Activated CD4-positive, alpha-beta T cell treated with anti-CD3 and anti-CD28 coated beads, Interleukin-2, amount 10 ng/mL, durations not matched to agents 7 days and 5 days (primary cell): ENCODE measurements around the gene INPP5D. TPM values are rescaled to one million over a fixed set of nuclear protein-coding genes. Genes with fewer than 3 reads are reported as not detected.
A peak's percentile ranks its signal among the peaks of the same experiment; 100 is the strongest.
"Not testable (repeated sequence)": the region's sequence is repeated elsewhere in the genome, so short reads cannot be mapped to it uniquely, and the experiment has no call there.

Source experiments
- CTCF ChIA-PET: fragments of 350-600 bp; sonication (Branson Sonifier 250); formaldehyde crosslinking; loops from one replicate; lab custom pipeline; 2021; ENCODE audit warnings: antibody characterized with exemption; lab: Charles Lee
- POLR2A ChIA-PET: fragments of 350-600 bp; sonication (Branson Sonifier 250); formaldehyde crosslinking; loops from one replicate; lab custom pipeline; 2021; ENCODE audit warnings: antibody characterized with exemption; lab: Charles Lee
- DNase-seq: peaks from one replicate; pipeline ENCODE4 v3.0.0-alpha.2; 2020
- H3K27ac Mint-ChIP-seq: one replicate; pipeline ENCODE4 v1.8.0; 2021; ENCODE audit warnings: mild to moderate bottlenecking, moderate library complexity, mixed read lengths
- H3K27me3 Mint-ChIP-seq: one replicate; pipeline ENCODE4 v1.8.0; 2021; ENCODE audit warnings: mixed read lengths
- H3K36me3 Mint-ChIP-seq: one replicate; pipeline ENCODE4 v1.8.0; 2021; ENCODE audit warnings: low read depth, mixed read lengths
- H3K4me1 Mint-ChIP-seq: one replicate; pipeline ENCODE4 v1.8.0; 2021; ENCODE audit warnings: mixed read lengths
- H3K4me3 Mint-ChIP-seq: one replicate; pipeline ENCODE4 v1.8.0; 2021; ENCODE audit warnings: mild to moderate bottlenecking, moderate library complexity, mixed read lengths
- H3K9me3 Mint-ChIP-seq: one replicate; pipeline ENCODE4 v1.8.0; 2021; ENCODE audit warnings: mixed read lengths
- total RNA-seq, 2 experiments: library from RNA; stranded (reverse); gene quantifications; one replicate each; pipeline ENCODE4 v1.2.3, GENCODE V29; 2021

The INPP5D gene
- total RNA-seq, 2 experiments from 2014 or later = 121 to 138 TPM

DNA sequence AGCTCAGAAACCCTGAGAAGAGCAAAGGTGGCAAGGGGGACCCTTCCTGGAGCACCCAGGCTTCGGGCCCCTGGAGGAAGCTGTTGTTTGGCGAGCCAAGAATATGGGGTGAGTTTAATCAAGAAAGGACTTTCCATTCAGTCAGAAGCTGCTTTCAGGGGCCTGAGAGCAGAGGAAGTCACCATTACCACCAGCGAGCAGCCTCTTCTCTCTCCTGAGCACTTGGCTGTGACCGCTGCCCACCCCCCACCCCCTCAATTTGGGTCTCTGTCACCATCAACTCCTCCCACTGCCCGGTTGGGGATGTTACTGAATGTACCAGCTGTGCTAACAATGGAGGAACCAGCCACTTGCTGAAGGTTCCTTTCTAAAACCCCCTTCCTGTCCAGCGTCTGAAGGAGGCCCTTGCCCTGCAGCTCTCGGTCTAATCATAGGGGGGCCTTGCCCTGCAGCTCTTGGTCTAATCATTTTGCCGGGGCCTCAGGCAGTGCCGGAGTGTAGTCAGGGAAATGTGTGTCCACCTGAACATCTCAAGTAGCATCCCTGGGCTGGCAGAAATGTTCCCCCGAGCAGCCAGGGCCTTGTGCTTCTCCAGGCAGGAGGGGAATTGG lies 943 bp downstream of the INPP5D start:
- DNase-seq = no peak
- no peaks in the 10 kb centered on the region for H3K9me3 Mint-ChIP-seq
- H3K27me3 Mint-ChIP-seq = no peaks in the 10 kb centered on the region
- peaks cover 46% of the 10 kb centered on the region for H3K4me1 Mint-ChIP-seq
- H3K36me3 Mint-ChIP-seq = peaks cover 47% of the 10 kb centered on the region
- peak overlapping the region; percentile 96 for H3K4me3 Mint-ChIP-seq
- peak overlapping the region; percentile 98 for H3K27ac Mint-ChIP-seq
- POLR2A ChIA-PET = interaction anchor here (0.6 to 2.3 kb wide), 7 partner anchors 15 to 193 kb away, joined by 3 to 19 read pairs (median 4); no protein-coding TSS in a partner anchor
- CTCF ChIA-PET = interaction anchor here (0.9 to 6.4 kb wide), 16 partner anchors 9 to 348 kb away, joined by 3 to 57 read pairs (median 5); partner anchors contain the start of genes ATG16L1 and NEU2

DNA sequence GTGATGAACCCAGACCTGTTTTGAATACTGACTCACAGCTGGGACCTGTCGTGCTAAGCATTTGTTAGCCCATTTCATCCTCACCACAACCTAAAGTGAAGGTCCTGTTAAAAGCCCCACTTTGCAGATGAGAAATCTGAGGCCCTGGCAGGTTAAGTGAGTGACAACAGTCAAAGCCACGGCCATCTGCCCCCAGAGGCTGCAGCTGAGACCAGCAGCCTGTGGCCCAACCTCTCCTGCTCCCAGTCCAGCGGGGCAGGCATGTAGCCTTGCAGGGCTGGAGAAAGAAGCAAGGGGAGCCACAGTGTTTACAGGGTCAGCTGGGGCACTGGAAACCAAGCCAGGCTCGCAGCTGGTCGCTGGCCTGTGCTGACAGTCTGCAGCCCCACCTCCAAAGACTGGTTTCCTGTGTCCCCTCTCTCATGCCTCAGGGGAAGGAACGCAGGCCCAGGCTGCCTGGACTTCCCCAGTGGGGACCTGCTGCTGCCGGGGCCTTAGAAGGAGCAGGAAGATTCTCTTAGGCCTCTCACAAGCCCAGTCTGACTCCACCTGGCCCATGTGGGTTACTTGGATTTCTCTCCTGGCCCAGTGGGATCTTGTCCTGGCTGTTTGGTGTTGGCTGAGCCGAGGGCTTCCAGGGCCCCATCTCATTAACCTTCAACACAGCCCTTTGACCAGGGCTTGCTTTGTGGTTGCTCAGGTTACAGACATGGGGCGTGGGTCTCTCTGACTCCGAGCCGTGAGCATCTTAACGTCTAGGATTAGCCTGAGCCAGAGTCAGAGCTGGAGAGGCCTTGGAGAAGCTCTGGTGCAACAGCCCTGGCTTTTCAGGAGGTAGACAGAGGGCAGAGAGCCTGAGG lies 1.7 kb downstream of the INPP5D start:
- Mint-ChIP-seq H3K4me3 (peak overlapping the region; percentile 96), H3K4me1 (peaks cover 53% of the 10 kb centered on the region), H3K36me3 (peaks cover 55% of the 10 kb centered on the region), H3K27ac (peak overlapping the region; percentile 98), H3K9me3 (no peaks in the 10 kb centered on the region), H3K27me3 (no peaks in the 10 kb centered on the region)
- ChIA-PET CTCF (interaction anchor here (1.1 to 6.4 kb wide), 11 partner anchors 9 to 245 kb away, joined by 3 to 57 read pairs (median 5); partner anchors contain the start of genes ATG16L1 and NEU2), POLR2A (interaction anchor here (2.1 to 2.3 kb wide), 2 partner anchors 14 to 20 kb away, joined by 10 to 19 read pairs; no protein-coding TSS in a partner anchor)
- peak; percentile 37 for DNase-seq

DNA sequence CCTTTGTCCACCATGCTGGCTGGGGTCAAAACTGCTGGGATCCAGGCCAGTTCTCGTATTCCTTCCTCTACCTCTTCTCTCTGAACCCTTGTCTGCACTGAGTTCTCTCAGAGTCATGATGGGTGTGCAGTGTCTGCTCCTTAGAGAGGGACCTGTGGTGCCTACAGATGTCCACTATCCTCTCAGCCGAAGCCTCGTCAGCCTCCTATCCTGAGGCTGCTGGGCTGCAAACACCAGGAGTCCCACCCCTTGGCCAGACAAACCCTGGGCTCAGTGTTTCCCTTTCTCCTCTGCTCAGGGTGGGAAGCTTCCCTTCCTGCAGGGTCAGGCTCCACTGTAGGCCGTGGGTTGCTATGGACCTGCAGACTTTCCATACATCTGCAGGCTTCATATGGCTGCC lies 2.3 kb downstream of the INPP5D start:
- Mint-ChIP-seq H3K4me3 (peak overlapping the region; percentile 96), H3K36me3 (peaks cover 61% of the 10 kb centered on the region), H3K27ac (peak overlapping the region; percentile 98), H3K4me1 (peaks cover 59% of the 10 kb centered on the region), H3K9me3 (no peaks in the 10 kb centered on the region), H3K27me3 (no peaks in the 10 kb centered on the region)
- no peak for DNase-seq
- ChIA-PET POLR2A (no interaction called here), CTCF (interaction anchor here (1.4 to 6.4 kb wide), 4 partner anchors 8 to 42 kb away, joined by 5 to 57 read pairs (median 9); partner anchors contain the start of gene NEU2)

DNA sequence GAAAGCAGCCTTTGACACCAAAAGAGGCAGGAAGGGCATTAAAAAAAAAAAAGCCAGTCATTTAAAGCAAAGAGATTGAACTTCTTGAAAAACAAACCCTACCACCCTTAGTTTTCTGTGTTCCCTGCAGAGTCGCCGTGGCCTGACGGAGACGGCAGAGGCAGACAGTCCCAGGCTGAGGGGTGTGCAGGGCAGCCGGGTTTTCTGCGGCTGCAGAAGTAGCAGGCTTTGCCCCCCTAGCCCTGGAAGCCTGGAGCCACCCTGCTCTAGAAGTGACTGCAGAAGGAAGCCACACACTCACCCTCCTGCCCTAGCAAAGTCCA lies 2.8 kb downstream of the INPP5D start:
- H3K36me3 Mint-ChIP-seq = peaks cover 64% of the 10 kb centered on the region
- ChIA-PET POLR2A (no interaction called here), CTCF (interaction anchor here (1.9 kb wide), 1 partner anchor 30 kb away, joined by 5 read pairs; the partner anchor contains the start of gene NEU2)
- peak overlapping the region; percentile 98 for H3K27ac Mint-ChIP-seq
- no peaks in the 10 kb centered on the region for H3K9me3 Mint-ChIP-seq
- H3K27me3 Mint-ChIP-seq = no peaks in the 10 kb centered on the region
- no peak for DNase-seq
- H3K4me1 Mint-ChIP-seq = peaks cover 62% of the 10 kb centered on the region
- H3K4me3 Mint-ChIP-seq = peak overlapping the region; percentile 96

DNA sequence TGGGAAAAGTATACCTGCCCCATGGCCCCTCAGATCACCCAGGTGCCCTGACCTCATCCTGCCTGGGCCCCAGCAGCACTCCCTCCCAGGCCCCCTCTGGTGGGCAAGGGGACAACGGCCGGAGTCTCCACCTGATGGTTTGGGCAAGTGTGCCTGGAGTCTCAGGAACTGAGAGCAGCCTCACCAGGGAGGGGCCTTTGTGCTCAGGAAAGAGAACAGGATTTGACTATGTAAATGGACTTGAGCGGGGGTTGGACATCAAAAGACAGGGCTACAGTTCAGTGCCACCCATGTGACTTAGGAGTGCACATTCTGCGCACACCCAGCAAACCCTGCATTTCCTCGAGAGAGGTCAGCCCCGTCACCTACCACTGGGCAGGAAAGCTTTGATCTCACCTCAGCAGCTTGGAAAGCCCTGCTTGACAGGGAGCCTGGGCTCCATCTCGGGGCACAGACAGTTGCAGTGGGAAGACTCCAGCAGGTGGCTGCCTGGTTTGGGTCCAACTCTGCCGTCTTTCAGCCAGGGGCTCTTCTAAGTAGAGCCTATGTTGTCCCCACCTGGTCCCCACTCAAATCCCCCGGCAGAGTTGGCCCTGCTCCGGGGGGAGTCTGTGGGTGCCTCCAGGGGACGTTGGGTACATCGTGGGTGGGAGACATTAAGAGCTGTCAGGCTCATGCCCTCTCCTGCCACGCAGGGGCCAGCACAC lies 3.3 kb downstream of the INPP5D start:
- Mint-ChIP-seq H3K9me3 (no peaks in the 10 kb centered on the region), H3K27me3 (no peaks in the 10 kb centered on the region), H3K4me3 (peak overlapping the region; percentile 96), H3K27ac (peak overlapping the region; percentile 98), H3K4me1 (peaks cover 60% of the 10 kb centered on the region), H3K36me3 (peaks cover 65% of the 10 kb centered on the region)
- peak; percentile 26 for DNase-seq
- ChIA-PET CTCF (interaction anchor here (1.4 kb wide), 1 partner anchor 17 kb away, joined by 3 read pairs; no protein-coding TSS in a partner anchor), POLR2A (no interaction called here)

DNA sequence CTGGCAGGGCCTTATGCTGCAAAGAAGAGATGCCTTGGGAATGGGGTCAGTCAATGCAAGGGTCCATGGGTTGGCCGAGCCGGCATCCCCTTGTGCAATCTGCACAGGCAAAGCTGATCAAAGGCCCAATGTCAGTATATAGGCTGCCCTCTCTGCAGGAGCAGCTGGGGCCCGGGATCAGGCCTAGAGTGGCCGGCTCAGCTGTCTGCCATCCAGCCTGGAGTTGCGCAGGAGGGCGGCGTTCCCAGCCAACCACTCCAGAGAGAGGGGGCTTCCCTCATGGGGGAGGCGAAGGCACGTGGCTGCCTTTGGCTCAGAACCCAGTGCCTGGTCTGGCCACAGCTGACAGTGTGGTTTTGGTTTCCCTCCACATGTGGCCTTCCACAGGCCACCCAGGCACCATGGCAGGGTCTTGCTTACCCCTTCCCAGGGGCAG lies 3.9 kb downstream of the INPP5D start:
- Mint-ChIP-seq H3K4me3 (peak overlapping the region; percentile 96), H3K27ac (no peak overlapping the region), H3K36me3 (peaks cover 70% of the 10 kb centered on the region), H3K9me3 (no peaks in the 10 kb centered on the region), H3K4me1 (peaks cover 61% of the 10 kb centered on the region), H3K27me3 (no peaks in the 10 kb centered on the region)
- ChIA-PET CTCF (interaction anchor here (1.4 to 1.6 kb wide), 2 partner anchors 12 to 17 kb away, joined by 3 to 5 read pairs; no protein-coding TSS in a partner anchor), POLR2A (no interaction called here)
- no peak for DNase-seq

DNA sequence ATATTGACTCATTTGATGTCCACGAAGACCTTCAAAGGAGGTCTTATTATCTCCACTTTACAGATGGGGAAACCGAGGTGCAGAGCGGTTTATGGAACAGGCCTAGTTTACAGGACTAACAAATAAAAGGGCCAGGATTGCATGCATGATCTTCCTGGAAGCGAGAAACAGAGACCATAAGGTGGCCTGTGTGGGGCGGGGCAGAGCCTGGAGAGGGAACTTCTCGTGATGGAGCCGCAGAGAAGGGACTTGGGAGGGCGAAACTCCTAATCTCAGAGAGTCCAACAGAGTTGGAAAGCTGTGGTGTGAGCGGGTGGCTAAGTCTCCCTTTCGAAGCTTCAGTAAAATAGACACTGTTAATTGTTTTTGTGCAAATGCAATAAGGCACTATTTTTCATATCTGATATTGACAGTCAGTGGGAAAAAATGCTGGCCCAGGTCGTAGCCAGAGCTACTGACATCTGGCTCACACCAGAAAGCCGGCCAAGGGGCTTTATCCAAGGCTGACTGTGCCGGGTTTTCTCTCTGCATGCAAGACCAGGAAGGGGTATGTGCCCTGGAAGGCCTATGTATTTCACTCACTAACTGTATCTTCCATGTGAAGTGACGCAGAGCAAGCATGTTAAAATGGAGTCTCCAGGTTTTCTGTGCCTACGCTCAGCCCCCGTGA lies 4.5 kb downstream of the INPP5D start:
- H3K36me3 Mint-ChIP-seq = peaks cover 75% of the 10 kb centered on the region

DNA sequence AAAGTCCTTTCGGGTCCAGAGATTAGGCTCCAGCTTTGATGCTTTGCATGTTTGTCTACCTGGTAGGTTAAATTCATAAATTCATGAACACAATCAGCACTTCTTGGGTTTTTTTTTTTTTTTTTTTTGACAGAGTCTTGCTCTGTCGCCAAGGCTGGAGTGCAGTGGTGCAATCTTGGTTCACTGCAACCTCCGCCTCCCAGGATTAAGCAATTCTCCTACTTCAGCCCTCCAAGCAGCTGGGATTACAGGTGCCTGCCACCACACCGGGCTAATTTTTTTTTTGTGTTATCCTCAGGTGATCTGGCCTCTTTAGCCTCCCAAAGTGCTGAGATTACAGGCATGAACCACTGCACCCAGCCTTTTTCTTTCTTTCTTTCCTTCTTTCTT lies 5.1 kb downstream of the INPP5D start:
- H3K27ac Mint-ChIP-seq = not testable (repeated sequence)

More for the DNA sequence above, 4.5 kb downstream of the INPP5D start:
- Mint-ChIP-seq H3K27ac (no peak overlapping the region), H3K9me3 (no peaks in the 10 kb centered on the region), H3K4me3 (peak overlapping the region; percentile 22), H3K27me3 (no peaks in the 10 kb centered on the region), H3K4me1 (peaks cover 65% of the 10 kb centered on the region)
- ChIA-PET POLR2A (no interaction called here), CTCF (interaction anchor here (0.6 to 1.6 kb wide), 3 partner anchors 11 to 152 kb away, joined by 3 to 5 read pairs (median 3); no protein-coding TSS in a partner anchor)
- no peak for DNase-seq

DNA sequence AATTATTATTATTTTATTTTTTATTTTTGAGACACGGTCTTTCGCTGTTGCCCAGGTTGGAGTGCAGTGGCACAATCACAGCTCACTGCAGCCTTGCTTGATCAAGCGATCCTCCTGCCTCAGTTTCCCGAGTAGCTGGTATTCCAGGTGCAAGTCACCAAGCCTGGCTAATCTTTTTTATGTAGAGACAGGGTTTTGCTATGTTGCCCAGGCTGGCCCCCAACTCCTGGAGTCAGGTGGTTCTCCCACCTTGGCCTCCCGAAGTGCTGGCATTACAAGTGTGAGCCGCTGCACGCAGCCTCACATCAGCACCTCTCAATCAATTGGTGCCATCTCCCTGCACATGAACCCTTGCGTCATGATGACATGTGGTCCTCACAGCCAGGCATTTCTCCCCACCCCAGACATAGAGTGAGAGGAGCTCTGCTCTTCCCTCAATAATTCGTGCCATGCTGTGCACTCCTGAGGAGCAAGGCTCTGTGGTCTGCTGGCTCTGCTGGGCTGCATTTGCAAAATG lies 5.9 kb downstream of the INPP5D start:
- ChIA-PET CTCF (interaction anchor here (1.2 kb wide), 1 partner anchor 16 kb away, joined by 4 read pairs; no protein-coding TSS in a partner anchor), POLR2A (no interaction called here)
- Mint-ChIP-seq H3K27me3 (no peaks in the 10 kb centered on the region), H3K27ac (no peak overlapping the region), H3K4me3 (no peak overlapping the region), H3K36me3 (peaks cover 82% of the 10 kb centered on the region), H3K9me3 (no peaks in the 10 kb centered on the region), H3K4me1 (peaks cover 67% of the 10 kb centered on the region)
- DNase-seq = no peak

More for the DNA sequence above, 5.1 kb downstream of the INPP5D start:
- POLR2A ChIA-PET, H3K9me3 Mint-ChIP-seq, H3K4me3 Mint-ChIP-seq, DNase-seq, H3K27me3 Mint-ChIP-seq: not testable (repeated sequence)
- peaks cover 63% of the 10 kb centered on the region for H3K4me1 Mint-ChIP-seq
- H3K36me3 Mint-ChIP-seq = peaks cover 80% of the 10 kb centered on the region
- CTCF ChIA-PET = interaction anchor here (0.6 to 1.6 kb wide), 3 partner anchors 11 to 152 kb away, joined by 3 to 5 read pairs (median 4); no protein-coding TSS in a partner anchor

DNA sequence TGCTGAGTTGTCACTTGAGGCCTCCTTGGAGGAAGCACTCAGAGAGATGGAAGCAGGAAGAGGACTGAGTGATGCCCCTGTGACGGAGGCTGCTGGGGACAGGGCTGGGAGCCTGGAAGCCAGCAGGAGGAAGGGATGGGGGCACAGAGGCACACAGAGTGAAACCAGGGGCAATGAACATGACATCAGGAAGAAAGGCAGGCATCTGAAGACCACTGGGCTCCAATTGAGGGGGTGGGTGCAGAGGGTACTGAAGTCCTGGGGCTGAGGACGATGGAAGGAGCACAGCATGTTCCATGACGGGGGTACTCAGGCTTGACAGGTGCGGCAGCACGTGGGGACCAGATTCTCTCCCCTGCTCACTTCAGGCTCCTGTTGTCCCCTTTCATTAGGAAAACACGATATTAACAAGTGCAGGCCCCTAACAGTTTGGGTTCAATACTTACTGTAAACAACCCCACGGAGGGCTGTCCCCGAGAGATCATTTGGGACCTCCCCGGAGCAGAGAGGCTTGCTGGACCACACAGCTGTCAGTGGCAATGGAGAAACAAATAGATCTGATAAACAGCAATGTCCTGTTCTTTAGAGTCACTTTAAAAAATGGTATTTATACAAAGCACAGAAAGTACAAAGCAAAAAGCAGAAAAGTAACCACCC lies 8.7 kb downstream of the INPP5D start:
- no peak for DNase-seq
- ChIA-PET CTCF (interaction anchor here (0.6 to 2.8 kb wide), 2 partner anchors 8 to 127 kb away, joined by 3 to 13 read pairs; partner anchors contain the start of gene INPP5D), POLR2A (no interaction called here)
- Mint-ChIP-seq H3K36me3 (peaks cover 68% of the 10 kb centered on the region), H3K4me1 (peaks cover 59% of the 10 kb centered on the region), H3K9me3 (peaks cover 4% of the 10 kb centered on the region), H3K27ac (no peak overlapping the region), H3K4me3 (no peak overlapping the region), H3K27me3 (no peaks in the 10 kb centered on the region)

DNA sequence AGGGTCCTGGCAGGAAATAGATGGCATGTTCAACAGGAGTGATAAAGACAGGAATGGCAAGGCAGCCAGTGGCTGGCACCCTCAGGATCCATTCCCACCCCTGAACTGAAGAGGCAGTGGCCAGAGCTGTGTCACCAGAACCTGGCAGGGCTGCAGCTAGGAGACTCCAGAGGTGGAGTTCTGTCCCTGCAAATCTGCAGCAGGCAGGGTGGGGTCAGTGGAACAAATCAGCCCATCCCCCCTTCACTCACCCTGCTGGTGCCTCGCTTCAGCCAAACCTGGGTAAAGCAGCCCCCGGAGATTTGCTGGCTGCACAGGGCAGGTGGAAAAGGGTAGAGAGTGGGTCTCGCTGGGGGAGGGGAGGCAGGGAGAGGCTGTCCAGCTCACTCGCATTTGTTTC lies 12.7 kb downstream of the INPP5D start:
- Mint-ChIP-seq H3K36me3 (peaks cover 43% of the 10 kb centered on the region), H3K27me3 (no peaks in the 10 kb centered on the region), H3K4me1 (peaks cover 28% of the 10 kb centered on the region), H3K27ac (no peak overlapping the region), H3K4me3 (no peak overlapping the region), H3K9me3 (peaks cover 4% of the 10 kb centered on the region)
- ChIA-PET POLR2A (no interaction called here), CTCF (interaction anchor here (2.5 kb wide), 1 partner anchor 12 kb away, joined by 10 read pairs; the partner anchor contains the start of gene INPP5D)
- DNase-seq = no peak
